ENCODE data around the gene CDH5.

GRCh38 chr16:66376577-66377305 lies 10.2 kb downstream of the CDH5 start:
- no peak for TF ChIP-seq POLR2A (IDR thresholded peaks at IDR 0.05; ENCODE audit: extremely low read depth, insufficient read length)
- TF ChIP-seq MAX (IDR thresholded peaks at IDR 0.05; ENCODE audit: low read depth, low read length): no peak
